HG03469 (cell line): ENCODE data around the gene FBN2.

Experiments
- ATAC-seq: cut with Tn5 transposase; IDR thresholded peaks from one replicate; pipeline ENCODE4 v1.9.1; 2021; ENCODE audit warnings: mild to moderate bottlenecking, moderate library complexity, moderate number of reproducible peaks; ENCODE audit not compliant: unreplicated experiment

The FBN2 gene

GRCh38 chr5:128378196-128378595 lies 159.8 kb downstream of the FBN2 start:
- ATAC-seq: no peak

DNA sequence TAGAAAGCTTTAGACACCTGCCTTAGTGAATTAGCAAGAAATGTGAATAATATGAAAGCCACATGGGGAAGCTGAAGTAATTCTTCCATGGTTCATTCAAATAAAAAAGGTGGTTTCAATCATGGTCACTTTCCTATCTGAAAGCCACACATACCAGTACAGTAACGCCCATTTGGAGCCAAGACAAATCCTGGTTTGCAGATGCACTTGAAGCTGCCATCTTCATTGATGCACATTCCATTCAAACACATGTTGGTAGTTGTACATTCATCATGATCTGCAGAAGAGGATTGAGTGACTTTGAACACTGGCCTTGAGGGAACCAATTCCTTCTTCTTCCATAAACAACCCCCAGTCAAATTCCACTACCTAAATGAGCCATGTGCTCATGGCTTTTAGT lies 161.5 kb downstream of the FBN2 start:
- ATAC-seq: no peak

DNA sequence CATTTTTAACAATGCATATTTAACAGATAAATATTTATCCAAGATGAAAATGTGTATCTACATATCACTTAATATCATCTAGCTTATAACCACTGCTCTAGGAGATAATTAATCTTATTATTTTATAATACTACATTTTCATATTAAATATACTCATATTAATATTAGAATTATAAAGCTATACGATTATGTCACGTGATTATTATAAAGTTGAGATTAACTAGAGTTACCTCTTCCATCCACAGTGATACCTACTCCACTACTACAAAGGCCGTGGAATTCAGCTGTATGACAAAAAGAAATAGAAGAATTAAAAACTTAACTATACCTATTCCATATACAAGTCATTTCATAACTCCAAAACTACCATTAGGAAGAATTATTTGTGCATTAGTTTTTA lies 171.9 kb downstream of the FBN2 start:
- no peak for ATAC-seq

GRCh38 chr5:128362370-128362769 lies 175.7 kb downstream of the FBN2 start:
- no peak for ATAC-seq

DNA sequence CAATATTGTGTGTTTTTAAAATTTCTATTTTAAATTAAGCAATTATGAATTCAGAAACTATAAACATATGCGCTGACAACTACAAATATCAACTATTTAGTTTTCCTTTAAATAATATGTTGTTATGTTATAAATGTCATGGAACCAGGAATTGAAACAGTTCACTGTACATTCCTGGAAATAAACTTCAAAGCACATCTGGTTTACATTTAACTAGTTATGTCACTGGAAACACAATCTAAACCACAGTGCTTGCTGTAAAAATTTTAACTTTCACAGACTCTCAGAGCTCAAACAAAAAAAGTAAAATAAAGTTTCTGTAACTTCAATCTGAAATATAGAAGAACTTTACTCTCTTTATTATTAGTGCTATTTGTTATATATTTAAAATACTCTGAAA lies 179.2 kb downstream of the FBN2 start:
- ATAC-seq: no peak

- ATAC-seq: no peak
These were observed 180.8 kb downstream of the FBN2 start for GRCh38 chr5:128357226-128357625.

- ATAC-seq: no peak
These were observed 182.1 kb downstream of the FBN2 start for GRCh38 chr5:128355961-128356360.

- no peak for ATAC-seq
These were observed 184.5 kb downstream of the FBN2 start for GRCh38 chr5:128353441-128354107.

DNA sequence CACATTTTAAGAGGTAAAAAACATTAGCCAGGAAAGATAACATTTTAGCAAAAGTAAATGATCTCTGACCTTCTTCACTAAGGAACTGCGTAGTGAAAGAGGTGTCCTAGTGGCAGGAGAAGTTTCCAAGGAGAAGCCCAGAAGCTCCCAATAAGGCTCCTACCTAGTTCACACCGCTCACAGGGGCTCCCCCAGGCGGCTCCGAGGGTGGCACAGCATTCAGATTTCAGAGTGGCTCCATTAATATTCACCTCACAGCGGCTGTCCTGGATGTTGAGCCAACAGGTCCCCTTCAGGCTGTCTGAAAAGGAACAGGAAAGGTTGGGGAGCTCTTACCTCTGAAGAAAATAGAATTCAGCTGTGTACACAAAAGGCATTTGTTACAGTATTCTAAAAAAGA lies 187.3 kb downstream of the FBN2 start:
- ATAC-seq: no peak

DNA sequence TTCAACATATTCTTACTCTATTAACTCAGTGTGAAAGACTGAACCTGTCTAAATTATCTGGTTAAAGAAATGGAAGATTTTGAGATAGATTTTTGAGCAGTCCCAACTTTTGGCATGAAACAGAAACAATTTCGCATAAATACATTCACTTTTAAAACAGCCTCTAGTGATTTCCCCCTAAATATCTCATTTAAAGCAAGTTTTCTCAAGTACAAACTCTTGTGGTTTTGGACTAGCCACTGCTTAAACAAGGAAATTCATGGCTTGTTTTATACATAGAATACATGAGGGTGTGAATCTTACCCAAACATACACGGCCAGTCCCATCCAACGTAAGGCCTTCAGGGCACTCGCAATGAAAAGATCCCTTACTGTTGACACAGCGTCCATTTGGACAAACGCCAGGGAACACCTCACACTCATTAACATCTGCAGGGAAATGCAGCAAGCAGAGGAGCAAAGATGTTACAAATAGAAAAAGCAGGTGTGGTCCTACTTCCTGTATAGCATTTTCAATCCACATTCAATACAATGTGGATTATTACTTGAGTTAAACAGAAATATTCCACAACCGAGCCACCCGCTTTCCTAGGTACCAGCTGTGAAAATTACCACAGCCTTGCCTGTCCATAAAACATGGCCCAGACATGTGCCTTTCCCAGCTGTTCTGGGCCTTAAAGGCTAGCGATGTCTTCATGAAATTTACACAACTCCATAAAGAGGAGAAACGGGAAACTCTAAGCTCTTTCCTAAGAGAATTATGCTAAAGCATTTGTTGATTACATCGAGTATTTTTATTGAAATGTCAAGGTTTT lies 188.8 kb downstream of the FBN2 start:
- ATAC-seq: no peak

GRCh38 chr5:128346038-128346437 lies 192.0 kb downstream of the FBN2 start:
- no peak for ATAC-seq

DNA sequence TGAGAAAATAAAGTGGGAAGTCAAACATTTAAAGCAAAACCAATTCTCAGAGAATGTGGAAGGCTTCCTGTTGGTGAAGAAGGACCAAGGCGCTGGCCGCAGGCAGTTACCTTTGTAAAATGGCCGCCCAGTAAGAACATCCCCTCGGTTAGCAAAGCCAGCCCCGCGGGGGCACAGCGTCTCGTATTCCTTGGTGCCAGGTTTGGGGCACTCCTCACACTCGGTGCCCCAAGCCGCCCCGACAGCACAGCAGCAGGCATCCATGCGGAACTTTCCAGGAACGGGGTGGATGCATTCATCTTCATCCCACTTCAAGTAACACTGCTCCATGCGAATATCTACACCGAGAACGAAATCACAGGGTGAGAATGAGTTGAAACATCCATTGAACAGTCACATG lies 192.8 kb downstream of the FBN2 start:
- ATAC-seq: no peak

DNA sequence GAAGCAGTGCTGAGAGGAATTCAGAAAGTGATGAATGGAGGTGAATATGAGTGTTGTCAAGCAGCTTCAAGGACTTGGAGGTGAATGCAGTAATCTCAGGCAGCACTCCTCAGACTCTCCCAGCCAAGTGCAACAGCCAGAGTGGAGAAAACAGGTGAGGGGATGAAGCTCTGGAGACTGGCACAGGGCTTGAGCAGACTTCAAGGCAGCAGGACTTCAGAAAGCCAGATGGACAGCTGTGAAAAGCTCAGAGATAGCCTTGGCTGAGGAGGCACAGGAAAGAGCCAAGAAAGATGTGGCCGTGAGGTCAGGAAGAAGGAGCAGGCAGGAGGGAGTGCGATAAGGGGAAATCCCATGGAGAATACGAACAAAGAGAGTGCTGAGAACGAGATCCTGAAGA lies 194.9 kb downstream of the FBN2 start:
- ATAC-seq: no peak

DNA sequence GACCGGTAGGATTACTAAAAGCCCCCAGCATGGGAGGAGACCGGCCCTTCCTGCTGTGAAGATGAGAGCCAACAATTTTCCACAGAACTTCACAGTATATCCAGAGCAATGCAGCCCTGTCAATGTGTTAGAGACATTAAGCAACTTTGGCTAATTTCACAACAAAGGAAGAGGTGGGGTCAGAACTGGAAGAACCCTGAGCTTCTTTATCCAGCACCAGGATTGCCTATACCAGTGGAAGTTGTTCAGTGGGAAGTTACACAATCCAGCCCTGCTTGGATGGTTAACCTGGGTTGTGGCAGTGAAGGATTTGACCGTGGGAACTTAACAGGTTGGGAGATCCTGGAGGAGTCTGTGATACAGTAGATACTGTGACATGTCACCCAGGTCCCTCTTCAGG lies 197.0 kb downstream of the FBN2 start:
- no peak for ATAC-seq

DNA sequence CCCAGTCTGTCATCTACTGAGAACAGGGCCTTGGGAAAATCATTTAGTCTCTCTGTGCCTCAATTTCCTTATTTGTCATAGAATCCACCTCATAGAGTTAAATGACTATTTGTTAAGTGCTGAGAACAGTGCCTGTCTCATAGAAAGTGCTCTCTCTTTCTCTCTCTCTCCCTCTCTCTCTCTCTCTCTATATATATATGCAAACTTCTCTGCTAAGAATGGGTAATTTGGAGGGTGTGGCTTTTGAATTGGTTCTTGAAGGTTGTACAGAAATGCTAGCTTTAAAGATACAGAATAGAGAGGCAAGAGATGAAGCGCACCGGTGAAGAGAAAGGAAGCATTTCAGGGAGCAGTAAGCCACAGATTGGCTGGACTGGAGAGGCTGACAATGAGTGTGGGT lies 197.4 kb downstream of the FBN2 start:
- ATAC-seq: no peak

GRCh38 chr5:128339585-128339984 lies 198.5 kb downstream of the FBN2 start:
- no peak for ATAC-seq

DNA sequence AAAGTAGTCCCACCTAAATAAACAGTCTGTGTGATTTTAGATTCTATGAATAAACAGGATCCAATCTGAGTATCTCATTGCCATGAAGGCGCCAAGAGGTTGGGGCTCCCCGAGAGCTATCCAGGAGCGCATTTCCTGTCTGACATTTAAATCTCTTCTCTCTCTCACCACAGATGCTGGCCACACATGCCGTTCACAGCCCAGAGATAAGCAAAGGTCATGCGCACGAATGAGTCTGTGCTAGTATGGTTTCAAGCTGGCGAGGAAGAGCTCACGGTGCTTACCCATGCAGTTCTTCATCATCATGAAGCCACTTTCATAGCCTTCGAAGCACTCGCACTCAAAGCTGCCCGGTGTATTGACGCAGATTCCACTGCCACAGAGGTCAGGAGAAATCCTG lies 199.4 kb downstream of the FBN2 start:
- no peak for ATAC-seq

GRCh38 chr5:128335339-128335738 lies 202.7 kb downstream of the FBN2 start:
- no peak for ATAC-seq

- no peak for ATAC-seq
These were observed 203.9 kb downstream of the FBN2 start for GRCh38 chr5:128334010-128334716.

GRCh38 chr5:128331261-128331660 lies 206.8 kb downstream of the FBN2 start:
- ATAC-seq: no peak

- ATAC-seq: no peak
These were observed 208.6 kb downstream of the FBN2 start for GRCh38 chr5:128329386-128329939.

- ATAC-seq: no peak
These were observed 209.6 kb downstream of the FBN2 start for GRCh38 chr5:128328446-128328845.
